ENCODE results near the gene ABLIM3. TPM values are rescaled to one million over a fixed set of nuclear protein-coding genes. Genes with fewer than 3 reads are reported as not detected.
"Not testable (repeated sequence)": the region's sequence is repeated elsewhere in the genome, so short reads cannot be mapped to it uniquely, and the experiment has no call there.

The ABLIM3 gene
- total RNA-seq, 1 experiment from 2014 or later: 14.3 TPM

DNA sequence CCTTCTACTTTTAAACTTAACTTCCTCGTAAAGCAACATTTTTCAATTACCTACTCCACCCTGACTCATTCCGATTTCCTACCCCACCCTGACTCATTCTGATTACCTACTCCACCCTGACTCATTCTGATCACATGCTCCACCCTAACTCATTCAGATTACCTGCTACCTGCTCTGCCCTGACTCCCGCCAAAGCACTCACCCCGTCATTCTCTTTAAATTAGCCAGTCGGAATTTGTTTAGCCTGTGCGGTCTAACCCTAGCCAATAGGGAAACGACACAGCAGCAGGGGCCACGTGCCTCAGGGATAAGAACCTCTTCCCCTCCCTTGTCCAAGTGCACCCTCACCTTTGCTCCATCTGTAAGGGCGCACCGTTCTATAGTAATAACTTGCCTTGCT lies 46.3 kb downstream of the ABLIM3 start:
- H3K27ac ChIP-seq (ENCODE audit: low read depth, low read length): peak overlapping the region; percentile 65; the same call in 1 of the 2 replicates
- H3K27me3 ChIP-seq (ENCODE audit: insufficient read depth, low read length); H2AFZ ChIP-seq (ENCODE audit: low read depth, low read length, poor library complexity, severe bottlenecking); H3K79me2 ChIP-seq (ENCODE audit: insufficient read depth, low read length); RAD21 ChIA-PET (ENCODE audit: low non-redundant PET in 1 of 2, low total read pairs in 2 of 2, uncharacterized antibody in 2 of 2, unreplicated experiment in 2 of 2); H3K9me3 ChIP-seq (ENCODE audit: control insufficient read depth in 1 of 2, insufficient read depth in 1 of 2, low read depth in 1 of 2, low read length in 2 of 2); intact Hi-C loops (cut with micrococcal nuclease); H3K36me3 ChIP-seq (ENCODE audit: control insufficient read depth in 1 of 2, insufficient read depth in 2 of 2, low read length in 2 of 2); H3K9me2 ChIP-seq (ENCODE audit: insufficient read depth); POLR2A ChIA-PET; H4K20me1 ChIP-seq (ENCODE audit: insufficient read depth); BruUV-seq (replicated peaks); CTCF ChIA-PET: not testable (repeated sequence)
- H3K4me3 ChIP-seq (replicated peaks in 1 of 2; ENCODE audit: low read depth in 1 of 2, low read length in 2 of 2): peak overlapping the region in 1 of 2 experiments; percentile 27; a peak in 2 of 4 replicates
- H3K4me1 ChIP-seq (ENCODE audit: control insufficient read depth in 1 of 2, insufficient read depth in 2 of 2, low read length in 2 of 2): peaks cover 21 to 58% of the 10 kb centered on the region in 2 experiments
- ATAC-seq (peak; percentile 83), DNase-seq (ENCODE audit: low read depth, low spot score) (peak; percentile 85)
- TF ChIP-seq CBX3 (IDR thresholded peaks at IDR 0.05; ENCODE audit: low read depth) (peak; percentile 99), JUND (IDR thresholded peaks at IDR 0.05) (peak; percentile 97), POLR2AphosphoS5 (IDR thresholded peaks at IDR 0.05; ENCODE audit: low read depth, low read length) (peak; percentile 53; the same call in 1 of the 2 replicates), SIN3A (IDR thresholded peaks at IDR 0.05; ENCODE audit: low read depth) (peak; percentile 54; the same call in 1 of the 2 replicates), FOSL1 (IDR thresholded peaks at IDR 0.05; ENCODE audit: low read depth) (peak; percentile 96), EGR1 (IDR thresholded peaks at IDR 0.05; ENCODE audit: low read depth) (0 out of 2 replicates have a peak, but pooled peaks have one; percentile 26), SRF (IDR thresholded peaks at IDR 0.05; ENCODE audit: low read depth) (peak; percentile 72; the same call in 1 of the 2 replicates), RAD21 (IDR thresholded peaks at IDR 0.05; ENCODE audit: low read depth) (peak; percentile 14; the same call in 1 of the 2 replicates), SP1 (IDR thresholded peaks at IDR 0.05; ENCODE audit: low read depth) (peak; percentile 90)
- TF ChIP-seq, protein P1, sequence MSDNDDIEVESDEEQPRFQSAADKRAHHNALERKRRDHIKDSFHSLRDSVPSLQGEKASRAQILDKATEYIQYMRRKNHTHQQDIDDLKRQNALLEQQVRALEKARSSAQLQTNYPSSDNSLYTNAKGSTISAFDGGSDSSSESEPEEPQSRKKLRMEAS (IDR thresholded peaks at IDR 0.05): peak; percentile 96
- TF ChIP-seq, protein P2, sequence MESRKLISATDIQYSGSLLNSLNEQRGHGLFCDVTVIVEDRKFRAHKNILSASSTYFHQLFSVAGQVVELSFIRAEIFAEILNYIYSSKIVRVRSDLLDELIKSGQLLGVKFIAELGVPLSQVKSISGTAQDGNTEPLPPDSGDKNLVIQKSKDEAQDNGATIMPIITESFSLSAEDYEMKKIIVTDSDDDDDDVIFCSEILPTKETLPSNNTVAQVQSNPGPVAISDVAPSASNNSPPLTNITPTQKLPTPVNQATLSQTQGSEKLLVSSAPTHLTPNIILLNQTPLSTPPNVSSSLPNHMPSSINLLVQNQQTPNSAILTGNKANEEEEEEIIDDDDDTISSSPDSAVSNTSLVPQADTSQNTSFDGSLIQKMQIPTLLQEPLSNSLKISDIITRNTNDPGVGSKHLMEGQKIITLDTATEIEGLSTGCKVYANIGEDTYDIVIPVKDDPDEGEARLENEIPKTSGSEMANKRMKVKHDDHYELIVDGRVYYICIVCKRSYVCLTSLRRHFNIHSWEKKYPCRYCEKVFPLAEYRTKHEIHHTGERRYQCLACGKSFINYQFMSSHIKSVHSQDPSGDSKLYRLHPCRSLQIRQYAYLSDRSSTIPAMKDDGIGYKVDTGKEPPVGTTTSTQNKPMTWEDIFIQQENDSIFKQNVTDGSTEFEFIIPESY (IDR thresholded peaks at IDR 0.05; ENCODE audit: extremely low read depth, insufficient replicate concordance, low read length): peak; percentile 13
- peak overlapping the region; percentile 69 for H3K4me2 ChIP-seq (ENCODE audit: low read length)
- H3K9ac ChIP-seq (ENCODE audit: low read length): peak overlapping the region; percentile 47

All from HCT116 (cell line).